ENCODE results near the gene ADAMTS2. TPM values are rescaled to one million over a fixed set of nuclear protein-coding genes. Genes with fewer than 3 reads are reported as not detected.
"Not testable (repeated sequence)": the region's sequence is repeated elsewhere in the genome, so short reads cannot be mapped to it uniquely, and the experiment has no call there.

Gene ADAMTS2
- total RNA-seq, 1 donor from 2014 or later = 11.9 TPM

DNA sequence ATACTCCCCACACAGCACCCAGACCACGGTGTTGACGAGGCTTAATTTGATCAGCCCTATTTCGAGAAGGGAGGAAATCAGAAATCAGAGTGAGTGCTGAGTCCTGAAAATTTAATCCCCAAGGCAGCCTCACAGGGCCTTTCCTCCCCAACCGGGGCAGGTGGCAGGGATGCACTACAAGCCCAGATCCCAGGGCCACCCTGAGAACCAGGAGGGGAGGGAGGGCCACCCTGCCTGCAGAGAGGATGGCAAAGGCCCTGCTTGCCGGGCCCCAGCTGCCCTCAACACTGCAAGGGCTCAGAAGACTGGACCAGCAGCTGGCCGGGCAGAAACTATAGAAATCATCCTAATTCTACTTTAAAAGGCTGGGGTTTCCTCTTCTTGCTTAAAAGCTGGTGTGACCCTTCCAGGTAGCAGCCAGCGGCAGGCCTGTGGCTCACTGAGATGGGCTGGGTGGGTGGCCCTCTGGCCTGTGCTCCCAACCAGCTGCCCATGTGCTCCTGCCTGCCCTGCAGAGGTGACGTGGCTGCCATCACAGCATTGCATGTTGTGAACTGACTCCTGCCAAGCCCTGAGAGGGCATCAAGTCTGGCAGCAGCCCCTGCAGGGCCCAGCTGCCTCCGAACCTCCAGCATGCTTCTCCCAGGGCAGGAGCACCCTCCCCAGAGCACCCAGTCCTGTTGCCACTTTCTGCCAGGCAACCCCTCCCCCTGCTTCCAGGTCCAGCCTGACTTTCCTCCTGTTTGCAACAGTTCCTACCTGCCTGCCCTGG lies 122.8 kb downstream of the ADAMTS2 start:
- no peak for ATAC-seq
- no peak for DNase-seq (ENCODE audit: low spot score)

DNA sequence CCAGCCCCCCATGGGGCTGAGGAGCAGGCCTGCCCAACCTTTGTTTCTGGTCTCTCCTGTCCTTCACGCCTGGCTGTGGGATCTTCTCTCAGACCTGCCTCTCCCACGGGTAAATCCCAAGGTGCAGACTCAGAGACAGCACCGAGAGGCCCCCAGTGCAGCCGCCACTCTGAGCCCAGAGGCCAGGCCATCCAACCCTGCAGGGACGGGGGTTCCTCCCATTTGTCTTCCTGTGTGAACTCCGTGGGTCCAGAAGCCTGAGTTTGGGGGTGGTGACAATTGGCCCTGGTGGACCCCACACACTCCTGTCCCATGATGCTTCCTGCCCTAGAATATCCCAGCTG lies 123.4 kb downstream of the ADAMTS2 start:
- DNase-seq (ENCODE audit: low spot score) = no peak
- ATAC-seq = no peak

DNA sequence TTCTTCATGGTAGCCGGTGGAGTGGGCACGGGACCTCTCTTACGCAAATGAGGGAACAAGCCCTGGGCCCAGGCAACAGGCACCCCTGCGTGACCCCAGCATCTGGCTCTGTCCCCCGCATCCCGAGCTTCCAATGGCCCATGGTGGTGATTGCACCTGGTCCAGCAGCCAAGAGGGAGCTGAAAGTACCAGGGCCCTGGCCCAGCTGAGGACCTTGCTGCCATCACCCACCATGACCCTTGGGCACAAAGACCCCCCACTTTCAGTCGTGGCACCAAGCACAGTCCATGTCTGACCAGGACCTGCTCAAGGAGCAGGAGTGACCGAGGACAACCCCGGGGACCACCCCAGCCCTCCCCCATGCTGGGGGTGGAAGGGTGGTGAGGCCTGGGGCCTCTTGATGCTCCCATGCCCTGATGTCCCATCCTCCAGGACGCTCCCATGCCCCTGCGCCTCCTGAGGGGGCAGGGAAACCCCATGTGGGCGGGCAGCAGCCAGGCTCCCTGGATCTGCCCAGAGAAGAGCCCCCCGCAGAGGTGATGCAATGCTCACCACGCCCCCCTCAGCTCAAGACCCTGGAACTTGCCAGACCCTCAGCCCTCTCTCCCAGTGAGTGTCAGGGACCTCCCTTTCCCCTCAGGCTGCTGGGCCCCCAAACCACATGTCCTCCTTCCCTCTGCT lies 123.9 kb downstream of the ADAMTS2 start:
- ATAC-seq (no peak), DNase-seq (ENCODE audit: low spot score) (no peak)

DNA sequence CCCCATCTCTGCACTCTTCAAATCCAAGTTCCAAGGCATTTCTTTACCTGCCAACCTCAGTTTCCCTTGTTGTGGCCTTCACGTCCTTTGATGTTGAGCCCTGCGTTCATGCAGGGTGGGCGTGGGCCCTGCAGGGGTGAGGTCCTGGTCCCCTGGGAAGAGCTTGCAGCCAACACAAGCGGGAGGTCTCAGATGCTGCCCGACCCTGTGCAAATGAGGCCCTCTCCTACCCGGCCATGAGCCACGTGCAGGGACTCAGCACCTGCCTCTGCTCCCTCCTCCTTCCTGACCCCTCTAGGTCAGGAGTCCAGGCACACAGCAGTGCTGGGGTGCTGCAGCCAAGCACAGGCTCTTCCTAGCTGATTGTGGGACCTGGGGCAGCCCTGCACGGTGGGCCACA lies 124.5 kb downstream of the ADAMTS2 start:
- no peak for ATAC-seq
- DNase-seq (ENCODE audit: low spot score) = no peak

DNA sequence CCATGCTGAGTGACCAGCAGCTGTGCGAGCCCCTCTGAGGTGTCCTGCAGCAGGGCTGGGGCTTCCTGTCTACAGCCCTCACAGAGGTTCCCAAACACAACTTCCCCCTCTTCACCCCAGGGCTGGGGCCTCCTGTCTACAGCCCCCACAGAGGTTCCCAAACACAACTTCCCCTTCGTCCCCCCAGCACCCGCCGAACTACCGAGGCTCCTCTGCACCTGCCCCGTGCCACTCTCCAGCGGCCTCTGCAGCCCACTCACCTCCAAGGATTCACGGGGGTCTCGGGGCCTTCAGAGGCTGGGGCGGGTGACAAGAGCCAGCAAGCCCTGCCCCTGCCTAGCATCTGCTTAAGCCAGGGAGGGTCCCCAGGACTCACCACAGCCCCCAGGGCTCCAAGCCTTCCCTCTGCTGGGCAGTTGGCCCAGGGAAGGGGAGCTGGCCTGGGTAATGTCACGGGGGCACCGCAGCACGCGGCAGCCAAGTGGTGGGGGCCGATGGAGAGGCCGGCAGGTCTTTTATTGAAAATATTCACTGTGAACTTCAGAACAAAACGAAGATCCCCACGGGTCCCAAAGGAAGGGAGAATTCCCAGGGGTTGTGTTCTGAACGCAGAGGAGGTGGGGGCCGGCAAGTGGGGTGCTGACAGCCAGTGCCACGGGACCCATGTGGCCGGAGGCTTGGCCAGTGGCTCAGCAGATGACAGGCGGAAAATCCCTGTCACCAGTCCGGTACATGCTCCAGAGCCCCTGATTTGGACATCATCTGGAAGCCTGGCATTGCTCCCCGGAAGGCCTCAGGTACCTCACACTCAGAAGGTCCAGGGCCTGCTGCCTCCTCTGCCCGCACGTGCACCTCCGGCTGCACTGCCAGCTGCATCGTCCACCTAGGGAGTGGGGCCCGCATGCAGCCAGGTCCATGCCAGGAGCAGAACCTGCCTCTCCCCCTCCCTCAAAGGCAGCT lies 125.3 kb downstream of the ADAMTS2 start:
- peak; percentile 21 for ATAC-seq
- DNase-seq (ENCODE audit: low spot score) = no peak

DNA sequence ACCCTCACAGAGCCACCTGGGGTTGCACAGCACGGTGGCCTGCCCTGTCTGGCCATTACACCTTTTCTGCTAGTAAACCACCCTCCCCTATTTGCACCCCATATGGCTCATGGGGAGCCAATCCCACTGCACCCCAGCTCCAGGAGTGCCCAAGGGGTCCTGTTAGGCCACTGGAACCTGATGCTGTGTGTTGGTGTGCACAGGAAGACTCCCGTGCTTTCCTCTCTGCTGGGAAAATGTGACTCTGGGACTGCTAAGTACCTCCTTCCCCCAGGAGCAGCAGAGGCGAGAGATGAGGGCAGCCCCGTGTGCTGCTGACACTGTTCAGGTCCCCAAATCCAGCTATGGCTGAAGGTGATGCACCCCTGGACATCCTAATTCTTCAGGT lies 126.3 kb downstream of the ADAMTS2 start:
- DNase-seq (ENCODE audit: low spot score) (no peak), ATAC-seq (no peak)

DNA sequence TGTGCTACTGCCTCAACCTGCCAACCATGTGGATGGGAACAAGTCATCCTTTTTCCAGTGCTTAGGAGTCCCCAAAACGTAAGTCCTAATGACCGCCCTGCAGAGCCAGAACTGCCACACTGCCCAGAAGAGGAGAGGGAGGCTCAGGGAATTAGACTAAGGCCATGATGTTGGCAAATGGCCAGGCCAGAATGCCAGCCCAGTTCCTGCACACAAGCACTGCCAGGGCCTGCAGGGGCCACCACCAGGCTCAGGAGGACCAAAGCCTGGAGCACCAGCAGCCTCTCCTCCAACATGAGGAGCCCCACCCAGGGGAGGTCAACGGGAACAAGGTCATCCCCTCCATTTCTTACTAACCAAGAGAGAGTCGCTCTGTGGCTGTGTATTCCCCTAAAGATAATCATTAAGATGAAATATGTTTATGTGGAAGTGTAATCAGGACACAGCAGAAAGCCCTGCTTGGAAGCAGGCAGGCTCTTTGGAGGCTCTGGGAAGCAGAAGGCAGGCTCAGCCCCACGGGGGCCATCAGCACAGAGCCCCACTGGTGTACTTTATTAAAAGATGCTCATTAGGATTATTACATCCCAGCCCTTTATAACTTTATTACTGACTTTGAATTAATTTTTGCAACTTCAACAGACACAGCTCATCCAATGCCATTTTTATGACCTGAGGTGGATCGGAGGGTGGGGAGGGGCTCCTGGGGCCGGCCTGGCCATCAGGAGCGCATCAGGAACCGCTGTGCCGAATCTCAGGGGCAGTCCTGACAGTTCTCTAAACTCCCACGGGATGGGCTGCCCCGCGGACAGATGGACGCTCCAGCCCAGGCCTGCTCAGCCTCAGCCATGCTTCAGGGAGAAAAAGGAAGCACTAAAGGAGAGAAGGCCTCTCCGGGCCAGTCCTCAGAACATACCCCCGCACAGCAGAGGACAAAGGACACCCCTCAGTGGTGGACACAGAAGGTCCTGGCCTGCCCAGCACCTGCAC lies 127.0 kb downstream of the ADAMTS2 start:
- ATAC-seq (no peak), DNase-seq (ENCODE audit: low spot score) (no peak)

DNA sequence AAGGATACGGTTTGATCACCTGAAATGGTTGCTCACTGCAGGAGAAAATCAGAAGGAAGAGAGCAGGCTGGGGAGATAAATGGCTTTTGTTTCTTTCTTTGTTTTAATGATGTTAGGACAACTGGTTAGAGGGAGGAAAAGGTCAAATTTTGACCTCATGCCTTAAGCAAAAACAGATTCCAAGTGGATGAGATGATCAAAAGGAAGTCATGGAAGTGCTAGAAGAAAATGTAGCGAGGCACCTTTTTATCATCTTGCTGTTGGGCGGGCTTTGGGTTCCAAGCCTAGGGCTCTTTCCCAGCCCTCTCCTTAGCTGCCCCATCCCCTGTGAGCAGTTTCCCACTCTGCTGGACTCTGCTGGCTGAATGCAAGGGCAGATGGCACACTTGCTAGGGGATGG lies 127.9 kb downstream of the ADAMTS2 start:
- ATAC-seq (no peak), DNase-seq (ENCODE audit: low spot score) (no peak)

DNA sequence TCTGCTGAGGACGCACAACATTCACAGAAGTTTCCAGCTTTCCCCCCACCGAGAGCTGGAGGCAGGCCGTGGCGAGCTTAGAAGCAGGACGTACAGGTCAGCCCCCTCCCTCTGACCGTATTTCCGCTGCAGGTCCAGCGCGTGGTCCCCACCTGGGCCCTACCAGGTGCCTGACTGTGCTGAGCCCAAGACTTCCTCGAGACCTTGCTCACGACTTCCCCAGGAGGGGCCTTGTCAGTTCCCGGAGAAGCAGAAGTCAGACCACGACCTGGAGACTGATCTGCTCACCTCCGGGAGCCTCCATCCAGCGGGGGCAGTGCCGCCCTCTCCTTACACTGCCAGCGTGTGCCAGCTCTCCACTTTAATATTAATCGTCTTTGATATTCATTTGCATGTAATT lies 128.9 kb downstream of the ADAMTS2 start:
- DNase-seq (ENCODE audit: low spot score); ATAC-seq: not testable (repeated sequence)

DNA sequence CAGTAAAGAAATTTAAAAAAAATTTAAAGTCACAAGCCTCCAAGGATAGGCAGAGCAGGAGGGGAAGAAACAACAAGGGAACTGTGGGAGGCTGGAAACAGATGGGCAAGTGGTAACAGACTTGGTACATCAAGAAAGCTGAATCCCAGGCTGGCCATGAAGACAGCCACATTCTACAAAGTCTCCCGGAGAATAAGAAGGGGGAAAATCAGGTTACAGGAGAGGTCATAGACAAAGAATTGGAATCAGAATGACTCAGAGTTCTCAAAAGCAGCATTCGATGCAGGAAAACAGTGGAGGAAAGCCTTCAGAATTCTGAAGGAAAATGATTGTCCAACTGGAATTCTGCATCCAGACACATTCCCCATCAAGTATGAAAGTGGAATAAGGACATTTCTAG lies 129.7 kb downstream of the ADAMTS2 start:
- no peak for ATAC-seq
- DNase-seq (ENCODE audit: low spot score) = no peak

DNA sequence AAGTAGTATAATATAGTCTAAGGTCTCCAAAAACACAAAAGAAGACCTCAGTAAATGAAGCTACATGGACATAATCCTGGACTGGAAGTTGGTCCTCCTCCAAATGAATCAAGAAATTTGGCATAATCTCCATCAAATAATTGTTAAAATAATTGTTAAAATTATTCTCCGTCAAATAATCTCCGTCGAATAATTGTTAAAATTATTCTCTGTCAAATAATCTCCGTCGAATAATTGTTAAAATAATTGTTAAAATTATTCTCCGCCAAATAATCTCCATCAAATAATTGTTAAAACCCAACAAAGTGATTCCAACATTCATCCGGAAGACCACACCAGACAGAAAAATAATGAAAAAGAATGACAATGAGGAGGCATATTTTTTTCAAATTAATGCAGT lies 130.6 kb downstream of the ADAMTS2 start:
- no peak for ATAC-seq
- DNase-seq (ENCODE audit: low spot score) = no peak

DNA sequence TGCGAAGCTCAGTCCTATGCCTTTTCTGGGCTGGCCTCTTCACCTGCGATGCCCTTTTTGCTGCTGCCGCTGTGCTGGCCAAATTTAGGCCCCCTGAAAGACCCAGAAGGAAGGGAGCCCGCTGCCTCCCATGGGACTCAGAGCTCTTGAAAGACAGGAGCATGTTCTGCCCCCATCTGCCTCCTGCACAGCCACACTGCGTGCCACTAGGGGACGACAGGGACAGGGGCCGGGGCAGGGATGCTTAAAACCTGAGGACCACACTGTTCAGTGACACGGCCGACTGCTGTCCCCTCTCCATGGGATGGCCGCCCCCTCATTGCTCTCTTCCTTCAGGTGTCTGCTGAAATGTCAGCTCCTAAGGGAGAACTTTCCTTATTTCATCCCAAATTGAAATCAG lies 132.4 kb downstream of the ADAMTS2 start:
- DNase-seq (ENCODE audit: low spot score) (no peak), ATAC-seq (peak; percentile 53)

DNA sequence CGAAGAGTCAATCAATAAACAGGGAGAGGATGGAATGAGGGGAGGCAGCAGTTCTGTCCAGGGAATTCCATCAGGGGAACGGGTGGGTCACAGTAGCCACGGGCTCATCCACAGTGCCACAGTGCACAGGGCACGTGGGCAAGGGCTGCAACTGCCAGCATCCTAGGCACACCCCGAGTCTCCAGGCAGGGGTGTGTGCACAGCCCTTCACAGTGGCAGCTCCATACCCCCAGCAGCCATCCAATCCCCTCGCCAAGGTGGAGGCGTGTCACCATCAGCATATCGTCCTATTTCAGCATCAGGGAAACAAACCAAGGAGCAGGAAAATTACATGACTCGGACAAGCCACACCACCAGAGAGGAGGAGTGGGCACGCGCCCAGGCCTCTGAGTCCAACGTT lies 133.6 kb downstream of the ADAMTS2 start:
- ATAC-seq (no peak), DNase-seq (ENCODE audit: low spot score) (no peak)

DNA sequence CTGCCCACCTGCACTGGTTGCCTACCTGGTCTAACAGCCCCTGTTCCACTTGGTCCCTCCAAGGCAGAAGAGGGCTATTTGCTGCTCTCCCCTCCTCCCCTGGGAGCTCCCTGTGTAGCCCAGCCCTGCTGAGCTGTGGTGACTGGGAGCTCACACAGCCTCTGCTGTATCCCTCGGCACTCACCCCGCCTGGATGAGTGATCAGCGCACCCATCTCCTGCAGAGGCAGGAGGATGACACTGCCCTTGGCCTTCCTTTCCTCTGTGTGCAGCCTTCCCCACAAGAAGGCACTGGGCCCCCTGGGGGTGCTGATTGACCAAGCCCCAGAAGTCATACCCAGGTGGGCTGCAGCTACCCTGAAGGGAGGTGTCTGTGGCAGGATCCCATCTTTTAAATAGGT lies 134.2 kb downstream of the ADAMTS2 start:
- ATAC-seq = no peak
- no peak for DNase-seq (ENCODE audit: low spot score)

DNA sequence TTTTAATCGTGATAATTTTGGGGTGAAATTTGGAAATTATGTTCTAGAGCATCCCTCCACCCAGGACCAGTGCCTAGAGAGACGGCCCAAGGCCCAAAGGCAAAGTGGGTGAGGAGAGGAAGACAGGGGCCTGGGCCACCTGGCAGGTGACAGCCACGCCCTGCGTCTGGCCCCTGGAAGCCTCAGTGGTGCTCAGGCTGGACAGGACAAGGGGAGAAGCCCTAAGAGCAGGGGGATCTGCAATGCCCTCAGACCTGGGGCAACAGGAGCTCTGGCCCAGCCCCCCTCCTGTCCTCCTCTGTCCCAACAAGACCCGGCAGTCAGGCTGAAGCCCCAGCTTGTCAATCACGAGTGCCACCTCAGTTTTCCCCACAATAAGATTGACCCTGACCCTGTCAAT lies 134.8 kb downstream of the ADAMTS2 start:
- DNase-seq (ENCODE audit: low spot score) (no peak), ATAC-seq (no peak)

DNA sequence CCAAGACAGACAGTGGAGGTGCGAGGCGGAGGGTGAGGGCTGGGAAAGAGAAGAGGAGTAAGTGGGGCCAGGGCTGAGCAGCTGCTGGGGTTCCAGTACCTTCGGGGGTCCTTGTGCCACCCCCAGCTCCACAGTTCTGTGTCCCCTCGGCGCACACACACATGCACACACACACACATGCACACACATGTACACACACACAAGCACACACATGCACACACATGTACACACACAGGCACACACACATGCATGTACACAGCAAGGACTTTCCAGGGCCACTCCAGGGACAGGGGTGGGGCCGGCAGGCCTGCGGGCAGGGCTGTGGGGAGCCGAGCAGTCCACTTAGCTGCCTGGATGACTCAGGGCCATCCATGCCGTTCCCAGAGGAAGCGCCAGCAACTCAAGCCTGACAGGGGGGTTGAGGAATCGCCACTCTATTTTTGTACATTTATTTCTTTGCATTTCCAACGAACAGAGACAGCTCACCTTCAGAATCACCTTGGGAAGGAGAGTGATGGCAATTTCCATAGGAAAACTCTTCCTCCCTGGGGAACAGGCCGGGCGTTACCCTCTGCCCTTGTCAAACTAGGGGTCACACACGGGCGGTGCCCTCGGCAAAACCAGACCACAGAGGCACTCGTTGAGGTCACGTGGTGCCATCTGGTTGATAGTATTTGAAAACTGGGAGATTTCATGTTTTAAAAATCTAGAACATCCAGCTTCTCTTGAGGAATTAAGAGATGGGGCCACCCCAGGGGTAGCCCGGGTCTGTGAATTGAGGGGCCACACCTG lies 135.7 kb downstream of the ADAMTS2 start:
- ATAC-seq = no peak

DNA sequence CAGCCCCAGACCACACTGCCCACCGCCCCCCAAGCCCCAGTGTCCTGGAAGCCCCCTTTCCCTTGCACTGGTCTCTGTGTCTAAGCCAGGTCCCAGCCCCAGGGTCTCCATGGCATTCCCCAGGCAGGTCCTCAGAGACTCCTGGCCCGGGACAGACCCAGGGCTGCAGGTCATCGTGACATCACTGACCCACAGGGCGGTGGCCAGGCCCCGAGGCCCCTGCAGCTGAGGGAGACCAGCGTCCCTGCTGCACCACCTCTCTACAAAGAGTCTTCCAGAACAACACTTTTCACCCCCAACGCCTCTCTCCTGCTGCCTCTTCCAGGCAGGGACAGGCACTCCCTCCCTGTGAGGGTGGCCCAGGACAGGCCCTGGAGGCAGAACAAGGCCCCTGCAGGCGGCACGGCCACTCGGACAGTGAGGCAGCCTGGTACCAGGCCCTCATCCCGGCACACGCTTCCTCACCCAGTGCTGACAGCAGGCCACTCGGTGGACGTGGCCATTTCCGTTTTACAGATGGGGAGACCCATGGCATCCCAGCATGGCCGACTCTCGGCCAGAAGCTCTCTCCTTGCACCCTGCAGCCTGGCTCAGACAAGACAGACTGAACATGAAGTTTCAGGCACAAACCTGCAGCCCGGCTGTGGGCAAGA lies 136.4 kb downstream of the ADAMTS2 start:
- DNase-seq (ENCODE audit: low spot score) = no peak
- no peak for ATAC-seq

More for the DNA sequence above, 135.7 kb downstream of the ADAMTS2 start:
- DNase-seq (ENCODE audit: low spot score) = no peak

DNA sequence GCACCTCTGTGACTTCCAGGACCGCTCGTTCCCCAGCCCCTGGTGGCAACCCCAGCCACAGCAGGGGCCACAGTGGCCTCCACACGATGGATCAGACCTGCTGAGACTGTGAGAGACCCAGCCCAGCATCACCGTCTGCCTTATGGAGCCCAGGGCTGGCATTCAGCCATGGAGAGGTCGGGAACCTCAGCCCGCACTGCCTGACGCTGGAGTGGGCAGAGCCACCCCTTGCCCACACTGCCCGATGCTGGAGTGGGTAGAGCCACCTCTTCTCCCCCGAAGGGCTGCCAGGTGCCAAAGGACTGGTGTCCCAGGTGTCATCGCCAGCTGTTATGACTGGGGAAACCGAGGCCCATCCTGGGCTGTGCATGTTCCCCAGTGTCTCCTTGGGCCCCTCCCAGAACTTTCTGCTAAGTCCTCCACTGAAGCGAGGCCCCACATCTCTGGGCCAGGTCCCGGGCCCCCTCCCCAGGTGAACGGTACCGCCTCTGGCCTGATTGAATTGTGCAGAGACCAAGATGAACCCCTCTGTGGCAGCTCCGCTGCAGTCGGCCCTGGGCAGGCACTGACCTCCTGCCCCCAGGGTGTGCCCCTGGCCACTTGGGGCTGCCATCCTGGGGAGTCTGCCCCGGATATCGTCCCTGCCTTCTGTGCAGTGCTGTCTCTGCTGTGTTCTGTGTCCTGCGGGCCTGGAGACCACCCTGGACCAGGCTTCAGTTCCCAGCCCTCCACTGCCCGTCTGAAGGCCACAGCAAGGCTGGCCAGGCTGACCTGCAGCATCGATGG lies 137.1 kb downstream of the ADAMTS2 start:
- no peak for ATAC-seq
- no peak for DNase-seq (ENCODE audit: low spot score)
